ENCODE results near the gene GTF2A1L.

GRCh38 chr2:48601349-48601748 lies 16.3 kb upstream of the GTF2A1L start:
- peak in 1 of 11 experiments; percentile 16 for TF ChIP-seq CTCF (IDR thresholded peaks at IDR 0.05 in 8 of 11, conservative IDR thresholded peaks at IDR 0.05 in 3 of 11)
- TF ChIP-seq POLR2A (IDR thresholded peaks at IDR 0.05): no peak
- no peak for TF ChIP-seq POLR2AphosphoS5 (IDR thresholded peaks at IDR 0.05)
